A673 (cell line): Measurements from ENCODE around the gene EPB41.

Experiments
- EZH2 ChIP-seq: fragments of 200-600 bp; sonication (generic); IDR thresholded peaks from 2 replicates; pipeline ENCODE4 v1.6.1; 2017; ENCODE audit warnings: borderline replicate concordance, low read depth, mild to moderate bottlenecking, mixed read lengths, antibody characterized with exemption, low read length; ENCODE audit not compliant: poor library complexity, severe bottlenecking
- TF ChIP-seq, protein P1 (sequence below): fragments of 300-800, 200-600 bp; sonication (generic); conservative IDR thresholded peaks from 2 replicates; pipeline ENCODE4 v1.5.1; 2017; ENCODE audit warnings: low read depth, mild to moderate bottlenecking, antibody characterized with exemption, low read length, moderate library complexity, mixed read lengths

DNA sequence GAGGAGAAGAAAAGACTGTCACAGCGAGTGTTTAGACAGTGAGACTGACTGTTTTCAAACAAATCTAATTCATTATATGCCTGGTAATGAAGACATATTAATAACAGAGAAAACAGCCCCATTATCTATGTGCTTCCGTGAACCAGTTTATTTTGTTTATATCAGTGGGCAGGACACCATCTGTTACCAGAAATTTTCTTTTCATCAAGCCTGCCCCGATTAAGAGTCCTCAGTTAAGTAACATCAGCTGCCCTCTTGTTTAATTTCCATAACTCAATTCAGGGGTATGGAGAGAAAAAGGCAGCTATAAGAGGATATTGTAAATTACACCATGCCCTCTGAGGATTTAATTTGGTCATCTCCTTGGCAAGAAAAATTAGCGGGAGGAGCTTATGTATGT lies 115.3 kb downstream of the EPB41 start:
- TF ChIP-seq EZH2: no peak
- TF ChIP-seq, protein P1, sequence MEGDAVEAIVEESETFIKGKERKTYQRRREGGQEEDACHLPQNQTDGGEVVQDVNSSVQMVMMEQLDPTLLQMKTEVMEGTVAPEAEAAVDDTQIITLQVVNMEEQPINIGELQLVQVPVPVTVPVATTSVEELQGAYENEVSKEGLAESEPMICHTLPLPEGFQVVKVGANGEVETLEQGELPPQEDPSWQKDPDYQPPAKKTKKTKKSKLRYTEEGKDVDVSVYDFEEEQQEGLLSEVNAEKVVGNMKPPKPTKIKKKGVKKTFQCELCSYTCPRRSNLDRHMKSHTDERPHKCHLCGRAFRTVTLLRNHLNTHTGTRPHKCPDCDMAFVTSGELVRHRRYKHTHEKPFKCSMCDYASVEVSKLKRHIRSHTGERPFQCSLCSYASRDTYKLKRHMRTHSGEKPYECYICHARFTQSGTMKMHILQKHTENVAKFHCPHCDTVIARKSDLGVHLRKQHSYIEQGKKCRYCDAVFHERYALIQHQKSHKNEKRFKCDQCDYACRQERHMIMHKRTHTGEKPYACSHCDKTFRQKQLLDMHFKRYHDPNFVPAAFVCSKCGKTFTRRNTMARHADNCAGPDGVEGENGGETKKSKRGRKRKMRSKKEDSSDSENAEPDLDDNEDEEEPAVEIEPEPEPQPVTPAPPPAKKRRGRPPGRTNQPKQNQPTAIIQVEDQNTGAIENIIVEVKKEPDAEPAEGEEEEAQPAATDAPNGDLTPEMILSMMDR: no peak
